ENCODE results near the gene ZNF580.

GRCh38 chr19:55683449-55684261 is 42.9 kb downstream of the ZNF580 start:
- no peak for TF ChIP-seq ZFX (IDR thresholded peaks at IDR 0.05; ENCODE audit: borderline replicate concordance)
- TF ChIP-seq CTCF (IDR thresholded peaks at IDR 0.05), result no peak
